Measurements from ENCODE around the gene SNRNP35. TPM values are rescaled to one million over a fixed set of nuclear protein-coding genes. Genes with fewer than 3 reads are reported as not detected.

The SNRNP35 gene
- total RNA-seq, 4 donors from 2014 or later, result 23.4 to 64.4 (median 33.2) TPM

DNA sequence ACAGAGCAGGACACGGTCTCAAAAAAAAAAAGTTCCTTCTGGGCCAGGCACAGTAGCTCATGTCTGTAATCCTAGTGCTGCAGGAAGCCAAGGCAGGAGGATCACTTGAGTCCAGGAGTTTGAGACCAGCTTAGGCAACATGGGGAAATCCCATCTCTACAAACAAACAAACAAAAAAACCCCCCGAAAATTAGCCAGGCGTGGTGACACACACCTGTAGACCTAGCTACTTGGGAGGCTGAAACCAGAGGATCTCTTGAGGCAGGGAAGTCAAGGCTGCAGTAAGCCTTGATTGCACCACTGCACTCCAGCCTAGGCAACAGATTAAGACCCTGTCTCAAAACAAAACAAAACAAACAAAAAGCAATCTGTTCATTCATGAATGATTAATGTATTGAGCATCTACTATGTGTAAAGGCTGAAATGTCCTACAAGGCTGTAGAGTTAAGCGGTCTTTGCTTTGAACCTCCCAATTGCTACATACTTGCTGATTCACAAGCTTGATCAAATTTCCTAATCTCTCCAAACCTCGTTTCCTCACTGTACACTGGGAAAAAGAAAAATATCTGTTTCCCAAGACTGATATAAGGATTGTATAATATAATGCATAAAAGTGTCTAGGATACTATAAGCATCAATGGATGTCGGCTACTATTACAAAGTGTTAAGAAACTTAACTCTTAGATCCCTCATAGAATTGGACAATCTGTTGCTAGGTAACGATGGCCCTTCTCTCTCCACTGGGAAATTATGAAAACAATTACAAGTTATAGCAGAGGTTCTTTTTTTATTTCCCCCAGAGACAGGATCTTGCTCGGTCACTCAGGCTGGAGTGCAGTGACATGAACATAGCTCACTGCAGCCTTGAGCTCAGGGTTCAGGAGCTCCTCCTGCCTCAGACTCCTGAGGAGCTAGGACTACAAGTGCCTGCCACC lies 13.6 kb upstream of the SNRNP35 start:
- H3K4me1 ChIP-seq, result peaks cover 0 to 5% (median 0%) of the 10 kb centered on the region in 4 donors
- no peak for TF ChIP-seq POLR2A (IDR thresholded peaks at IDR 0.05)
- TF ChIP-seq, protein P1, sequence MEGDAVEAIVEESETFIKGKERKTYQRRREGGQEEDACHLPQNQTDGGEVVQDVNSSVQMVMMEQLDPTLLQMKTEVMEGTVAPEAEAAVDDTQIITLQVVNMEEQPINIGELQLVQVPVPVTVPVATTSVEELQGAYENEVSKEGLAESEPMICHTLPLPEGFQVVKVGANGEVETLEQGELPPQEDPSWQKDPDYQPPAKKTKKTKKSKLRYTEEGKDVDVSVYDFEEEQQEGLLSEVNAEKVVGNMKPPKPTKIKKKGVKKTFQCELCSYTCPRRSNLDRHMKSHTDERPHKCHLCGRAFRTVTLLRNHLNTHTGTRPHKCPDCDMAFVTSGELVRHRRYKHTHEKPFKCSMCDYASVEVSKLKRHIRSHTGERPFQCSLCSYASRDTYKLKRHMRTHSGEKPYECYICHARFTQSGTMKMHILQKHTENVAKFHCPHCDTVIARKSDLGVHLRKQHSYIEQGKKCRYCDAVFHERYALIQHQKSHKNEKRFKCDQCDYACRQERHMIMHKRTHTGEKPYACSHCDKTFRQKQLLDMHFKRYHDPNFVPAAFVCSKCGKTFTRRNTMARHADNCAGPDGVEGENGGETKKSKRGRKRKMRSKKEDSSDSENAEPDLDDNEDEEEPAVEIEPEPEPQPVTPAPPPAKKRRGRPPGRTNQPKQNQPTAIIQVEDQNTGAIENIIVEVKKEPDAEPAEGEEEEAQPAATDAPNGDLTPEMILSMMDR (IDR thresholded peaks at IDR 0.05), result no peak
- H3K27ac ChIP-seq, result no peak overlapping the region
- H3K9me3 ChIP-seq, result no peaks in the 10 kb centered on the region
- H3K36me3 ChIP-seq, result no peaks in the 10 kb centered on the region
- DNase-seq, result no peak
- H3K4me3 ChIP-seq, result no peak overlapping the region
- H3K27me3 ChIP-seq, result no peaks in the 10 kb centered on the region

DNA sequence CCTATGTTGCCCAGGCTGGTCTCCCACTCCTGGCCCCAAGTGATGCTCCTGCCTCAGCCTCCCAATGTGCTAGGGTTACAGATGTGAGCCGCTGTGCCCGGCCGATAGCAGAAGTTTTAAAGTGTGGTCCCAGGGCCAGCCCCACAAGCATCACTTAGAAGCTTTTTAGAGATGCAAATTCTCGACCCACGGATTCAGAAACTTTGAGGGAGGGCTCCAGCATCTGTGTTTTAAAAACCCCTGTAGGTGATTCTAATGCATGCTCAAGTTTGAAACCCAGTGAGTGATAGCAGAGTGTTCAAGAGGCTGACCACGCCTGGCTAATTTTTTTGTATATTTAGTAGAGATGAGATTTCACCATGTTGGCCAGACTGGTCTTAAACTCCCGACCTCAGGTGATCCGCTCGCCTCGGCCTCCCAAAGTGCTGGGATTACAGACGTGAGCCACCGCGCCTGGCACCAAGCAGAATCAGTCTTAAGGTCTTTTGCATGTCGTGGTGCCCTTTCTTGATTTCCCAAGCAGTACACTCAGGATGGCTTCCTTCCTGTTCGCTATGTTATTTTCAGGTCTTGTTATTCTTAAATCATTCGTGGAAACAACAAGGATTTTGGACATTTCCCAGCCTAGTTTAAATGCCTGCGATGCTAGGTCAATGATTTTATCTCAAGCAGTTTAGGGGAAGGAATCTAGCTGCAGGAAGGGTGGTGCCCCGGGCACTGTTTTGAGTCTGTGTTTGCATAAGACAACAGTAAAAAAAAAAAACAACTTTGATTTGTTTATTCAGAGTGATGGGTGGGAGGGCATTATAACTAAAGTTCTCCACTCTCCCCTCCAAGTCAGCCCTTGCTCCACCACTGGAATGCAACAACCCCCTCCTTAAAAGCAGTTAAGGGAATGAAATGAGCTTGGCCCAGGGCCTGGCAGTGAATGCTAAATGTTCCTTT lies 12.3 kb upstream of the SNRNP35 start:
- H3K4me3 ChIP-seq, result no peak overlapping the region
- H3K9me3 ChIP-seq, result no peaks in the 10 kb centered on the region
- peak in 1 of 3 donors; percentile 55 for DNase-seq
- H3K27ac ChIP-seq, result peak overlapping the region; percentile 30 to 74 (median 42)
- no peak for TF ChIP-seq POLR2A (IDR thresholded peaks at IDR 0.05)
- TF ChIP-seq, protein P1 (IDR thresholded peaks at IDR 0.05), result no peak
- H3K36me3 ChIP-seq, result no peaks in the 10 kb centered on the region
- H3K27me3 ChIP-seq, result no peaks in the 10 kb centered on the region
- H3K4me1 ChIP-seq, result peaks cover 0 to 5% (median 0%) of the 10 kb centered on the region in 4 donors

DNA sequence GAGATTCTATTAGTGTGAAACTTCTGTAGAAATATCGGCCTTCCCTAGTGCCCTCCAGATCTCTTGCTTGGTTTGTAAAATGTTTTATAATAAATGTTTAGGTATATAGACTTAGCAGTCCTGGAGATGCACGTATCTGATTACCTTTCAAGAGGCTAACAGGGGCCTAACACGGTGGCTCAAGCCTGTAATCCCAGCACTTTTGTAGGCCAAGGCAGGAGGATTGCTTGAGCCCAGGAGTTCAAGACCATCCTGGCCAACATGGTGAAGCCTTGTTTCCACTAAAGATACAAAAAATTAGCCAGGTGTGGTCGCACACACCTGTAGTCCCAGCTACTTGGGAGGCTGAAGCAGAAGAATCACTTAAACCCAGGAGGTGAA lies 11.6 kb upstream of the SNRNP35 start:
- peak overlapping the region; percentile 30 to 74 (median 42) for H3K27ac ChIP-seq

DNA sequence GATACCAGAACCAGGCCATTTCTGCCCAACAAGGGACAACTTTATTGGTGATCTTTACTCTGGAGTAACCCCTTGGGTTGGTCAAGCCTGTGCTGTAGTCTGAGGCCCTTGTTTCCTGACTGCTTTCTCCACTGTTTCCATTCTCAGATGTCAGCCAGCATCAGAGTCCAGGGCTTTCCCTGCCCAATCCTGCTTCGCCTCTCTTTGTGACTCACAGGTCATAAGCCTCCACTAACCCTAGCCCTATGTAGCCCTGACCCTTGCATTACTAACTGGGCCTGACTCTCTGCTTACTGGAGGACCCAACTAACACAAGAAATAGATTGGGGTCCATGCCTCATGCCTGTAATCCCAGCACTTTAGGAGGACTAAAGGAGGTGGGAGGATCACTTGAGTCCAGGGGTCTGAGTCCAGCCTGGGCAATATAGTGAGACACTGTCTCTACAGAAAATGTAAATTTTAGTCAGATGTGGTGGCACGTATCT lies 8.6 kb upstream of the SNRNP35 start:
- Histone ChIP-seq H3K9me3 (no peaks in the 10 kb centered on the region), H3K36me3 (no peaks in the 10 kb centered on the region), H3K27ac (peak overlapping the region in 2 of 4 donors; percentile 52 to 60), H3K4me3 (no peak overlapping the region), H3K27me3 (no peaks in the 10 kb centered on the region), H3K4me1 (peaks cover 0 to 5% (median 0%) of the 10 kb centered on the region in 4 donors)
- no peak for DNase-seq
- TF ChIP-seq, protein P1 (IDR thresholded peaks at IDR 0.05), result no peak

More for the DNA sequence above, 11.6 kb upstream of the SNRNP35 start:
- Histone ChIP-seq H3K4me3 (no peak overlapping the region), H3K36me3 (no peaks in the 10 kb centered on the region), H3K9me3 (no peaks in the 10 kb centered on the region), H3K4me1 (peaks cover 0 to 5% (median 0%) of the 10 kb centered on the region in 4 donors), H3K27me3 (no peaks in the 10 kb centered on the region)
- DNase-seq, result no peak
- TF ChIP-seq POLR2A (IDR thresholded peaks at IDR 0.05), result no peak
- TF ChIP-seq, protein P1 (IDR thresholded peaks at IDR 0.05), result no peak

DNA sequence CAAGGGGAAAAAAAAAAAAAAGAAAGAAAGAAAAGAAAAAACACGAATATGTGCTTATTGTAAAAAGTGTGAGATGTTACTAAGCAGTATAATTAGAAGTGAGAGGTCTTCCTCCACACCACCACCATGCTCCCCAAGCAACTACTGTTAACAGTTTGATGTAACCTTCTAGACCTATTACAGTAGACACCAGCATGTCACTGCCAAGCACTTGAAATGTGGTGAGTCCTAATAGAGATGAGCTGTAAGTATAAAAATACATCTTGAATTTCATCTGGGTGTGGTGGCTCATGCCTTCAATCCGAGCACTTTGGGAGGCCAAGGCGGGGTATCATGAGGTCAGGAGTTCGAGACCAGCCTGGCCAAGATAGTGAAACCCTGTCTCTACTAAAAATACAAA lies 8.1 kb upstream of the SNRNP35 start:
- H3K27ac ChIP-seq, result no peak overlapping the region
- H3K4me1 ChIP-seq, result peaks cover 0 to 5% (median 0%) of the 10 kb centered on the region in 4 donors
- H3K9me3 ChIP-seq, result no peaks in the 10 kb centered on the region
- no peak for DNase-seq
- no peaks in the 10 kb centered on the region for H3K36me3 ChIP-seq
- no peak overlapping the region for H3K4me3 ChIP-seq
- no peaks in the 10 kb centered on the region for H3K27me3 ChIP-seq
- TF ChIP-seq, protein P1 (IDR thresholded peaks at IDR 0.05), result no peak
- no peak for TF ChIP-seq POLR2A (IDR thresholded peaks at IDR 0.05)

Data from Peyer's patch (tissue), 4 donors.